Measurements from ENCODE around the gene BOC. TPM values are rescaled to one million over a fixed set of nuclear protein-coding genes. Genes with fewer than 3 reads are reported as not detected.

Gene BOC
- total RNA-seq, 1 experiment from 2014 or later, result not detected

- no peak for DNase-seq (ENCODE audit: extremely low read depth, low read depth)
Observed at GRCh38 chr3:113247068-113247467, 35.7 kb downstream of the BOC start.

GRCh38 chr3:113247675-113248458 is 36.5 kb downstream of the BOC start:
- no peak for DNase-seq (ENCODE audit: extremely low read depth, low read depth)

DNA sequence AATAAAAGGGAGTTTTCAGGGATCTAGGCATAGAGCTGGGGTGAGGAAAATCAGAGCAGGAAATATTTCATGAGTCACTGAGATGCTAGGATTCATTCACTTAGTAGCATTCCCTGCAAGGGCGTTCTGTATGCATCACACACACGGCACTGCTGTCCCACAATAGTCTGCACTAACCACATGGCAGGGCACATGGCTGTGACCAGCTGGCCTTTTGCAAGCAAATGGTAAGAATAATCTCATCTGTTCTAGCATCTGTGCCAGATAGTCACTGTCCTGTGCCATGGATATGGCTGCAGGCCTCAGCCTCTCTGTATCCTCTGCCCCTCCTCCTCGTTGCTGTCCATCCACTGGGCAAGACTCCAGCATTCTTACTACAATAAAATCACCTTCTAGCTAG is 37.8 kb downstream of the BOC start:
- DNase-seq (ENCODE audit: extremely low read depth, low read depth), result no peak

GRCh38 chr3:113249601-113250000 is 38.2 kb downstream of the BOC start:
- no peak for DNase-seq (ENCODE audit: extremely low read depth, low read depth)

DNA sequence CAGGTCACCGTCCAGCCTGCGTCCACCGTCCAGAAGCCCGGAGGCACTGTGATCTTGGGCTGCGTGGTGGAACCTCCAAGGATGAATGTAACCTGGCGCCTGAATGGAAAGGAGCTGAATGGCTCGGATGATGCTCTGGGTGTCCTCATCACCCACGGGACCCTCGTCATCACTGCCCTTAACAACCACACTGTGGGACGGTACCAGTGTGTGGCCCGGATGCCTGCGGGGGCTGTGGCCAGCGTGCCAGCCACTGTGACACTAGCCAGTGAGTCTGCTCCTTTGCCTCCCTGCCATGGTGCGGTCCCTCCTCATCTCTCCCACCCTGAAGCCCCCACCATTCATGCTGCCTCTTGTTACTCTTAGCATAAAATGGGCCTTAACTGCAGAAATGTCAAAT is 39.2 kb downstream of the BOC start:
- DNase-seq (ENCODE audit: extremely low read depth, low read depth), result no peak

GRCh38 chr3:113251817-113252216 is 40.5 kb downstream of the BOC start:
- no peak for DNase-seq (ENCODE audit: extremely low read depth, low read depth)

GRCh38 chr3:113252553-113252952 is 41.2 kb downstream of the BOC start:
- no peak for DNase-seq (ENCODE audit: extremely low read depth, low read depth)

DNA sequence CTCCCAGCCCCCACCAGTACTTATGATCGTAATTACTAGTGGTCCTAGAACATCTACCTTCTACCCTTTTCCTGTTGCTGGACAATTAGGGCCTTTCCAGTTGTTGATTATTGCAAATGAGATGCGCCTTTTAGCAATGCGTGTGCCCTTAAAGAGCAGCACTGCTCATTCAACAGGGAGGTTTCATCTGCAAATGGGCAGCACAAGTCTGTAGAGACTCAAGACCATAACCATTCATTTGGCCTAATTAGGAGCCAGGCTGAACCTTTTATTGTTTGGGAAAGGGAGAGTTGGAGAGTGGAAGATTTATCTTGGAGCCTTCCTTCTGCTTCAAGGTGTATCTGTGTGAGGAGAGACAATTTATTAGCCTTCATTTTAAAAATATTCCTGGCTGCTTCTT is 42.3 kb downstream of the BOC start:
- no peak for DNase-seq (ENCODE audit: extremely low read depth, low read depth)

DNA sequence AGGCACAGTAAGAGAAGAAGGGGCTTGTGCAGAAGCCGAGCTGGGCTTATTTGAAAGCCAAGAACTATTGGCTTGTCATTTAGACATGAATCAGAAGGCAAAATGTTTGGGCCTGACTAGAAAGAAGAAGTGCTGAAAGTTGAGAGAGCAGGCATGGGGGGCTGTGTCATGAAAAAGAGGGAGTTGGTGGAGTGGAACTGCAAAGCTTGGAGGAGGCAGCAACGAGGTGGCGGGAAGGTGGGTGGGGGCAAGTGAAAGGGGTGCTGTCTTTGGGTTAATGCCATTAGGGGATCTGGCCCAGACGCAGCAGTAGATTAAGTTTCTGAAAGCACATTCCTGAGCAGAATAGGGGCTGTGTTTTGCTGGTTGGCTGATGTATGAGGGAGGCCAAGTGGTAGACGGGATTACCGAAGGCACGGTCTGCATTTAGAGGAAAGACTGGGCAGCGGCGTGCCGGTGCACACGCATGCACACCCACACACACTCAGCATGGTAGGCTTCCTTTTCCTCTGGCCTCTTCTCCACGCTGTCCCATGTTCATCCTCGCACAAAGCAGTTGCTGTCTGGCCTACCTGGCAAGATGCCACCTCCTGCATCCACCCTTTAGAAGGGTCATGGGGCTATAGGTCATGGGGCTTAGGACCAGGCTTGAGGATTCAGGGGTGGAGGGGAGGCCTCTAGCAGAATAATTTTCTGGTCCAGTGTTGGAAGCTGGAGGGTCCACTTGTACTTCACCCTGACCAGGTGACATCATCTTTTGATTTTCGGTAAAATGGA is 43.0 kb downstream of the BOC start:
- no peak for DNase-seq (ENCODE audit: extremely low read depth, low read depth)

DNA sequence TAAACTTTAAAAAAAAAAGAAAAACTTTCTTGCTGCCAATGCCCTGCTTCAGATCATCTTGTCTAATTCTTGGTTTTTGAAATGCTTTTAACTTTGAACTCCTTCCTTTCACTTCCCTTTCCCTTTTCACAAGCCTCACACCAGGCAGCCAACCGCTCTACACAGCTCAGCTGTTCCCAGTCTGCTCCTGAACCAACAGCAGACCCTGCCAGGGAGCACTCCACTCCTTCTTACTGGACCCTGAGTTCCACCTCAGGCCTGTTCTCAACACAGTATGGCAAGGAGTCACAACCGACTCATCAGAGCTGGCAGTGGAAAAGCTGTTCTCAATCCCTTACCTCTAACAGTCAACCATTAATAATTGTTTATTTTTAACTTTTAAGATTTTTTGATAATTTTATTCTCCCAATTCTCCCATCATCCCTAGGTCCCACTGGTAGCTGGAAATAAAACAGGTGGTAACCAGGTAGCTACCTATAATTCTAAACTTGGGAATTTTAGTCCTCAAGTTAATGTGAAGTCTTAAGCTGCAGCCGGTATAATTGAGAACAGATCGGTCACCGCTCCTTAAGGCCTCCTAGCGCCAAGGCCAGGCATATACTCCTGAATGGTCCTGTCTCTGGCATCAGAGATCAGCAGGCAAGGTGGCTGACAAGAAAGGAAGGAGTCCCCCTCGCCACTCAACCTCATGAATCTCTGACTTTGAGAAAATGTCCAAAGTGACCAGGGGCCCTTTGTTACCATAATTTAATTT is 43.9 kb downstream of the BOC start:
- DNase-seq (ENCODE audit: extremely low read depth, low read depth), result no peak

GRCh38 chr3:113255854-113256615 is 44.7 kb downstream of the BOC start:
- no peak for DNase-seq (ENCODE audit: extremely low read depth, low read depth)

DNA sequence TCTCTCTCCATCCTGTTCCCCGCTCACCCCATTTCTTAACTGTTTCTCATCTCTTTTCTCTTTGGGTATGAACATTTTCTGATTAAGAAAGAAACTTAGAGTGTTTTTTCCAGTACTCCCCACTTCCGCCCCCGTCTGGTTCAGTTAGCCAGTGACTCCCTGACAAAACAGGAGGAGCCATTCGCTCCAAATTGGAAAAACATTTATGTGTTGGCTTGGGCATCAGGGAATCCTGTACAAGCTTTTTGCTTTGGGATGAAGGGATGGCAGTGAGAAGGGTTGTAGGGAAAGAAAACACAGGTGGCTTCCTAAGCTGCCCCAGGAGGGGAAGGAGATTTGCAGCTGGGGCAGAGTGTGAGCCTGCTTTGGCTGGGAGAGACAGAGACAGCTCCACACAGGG is 47.0 kb downstream of the BOC start:
- no peak for DNase-seq (ENCODE audit: extremely low read depth, low read depth)

GRCh38 chr3:113259196-113259595 is 47.8 kb downstream of the BOC start:
- no peak for DNase-seq (ENCODE audit: extremely low read depth, low read depth)

DNA sequence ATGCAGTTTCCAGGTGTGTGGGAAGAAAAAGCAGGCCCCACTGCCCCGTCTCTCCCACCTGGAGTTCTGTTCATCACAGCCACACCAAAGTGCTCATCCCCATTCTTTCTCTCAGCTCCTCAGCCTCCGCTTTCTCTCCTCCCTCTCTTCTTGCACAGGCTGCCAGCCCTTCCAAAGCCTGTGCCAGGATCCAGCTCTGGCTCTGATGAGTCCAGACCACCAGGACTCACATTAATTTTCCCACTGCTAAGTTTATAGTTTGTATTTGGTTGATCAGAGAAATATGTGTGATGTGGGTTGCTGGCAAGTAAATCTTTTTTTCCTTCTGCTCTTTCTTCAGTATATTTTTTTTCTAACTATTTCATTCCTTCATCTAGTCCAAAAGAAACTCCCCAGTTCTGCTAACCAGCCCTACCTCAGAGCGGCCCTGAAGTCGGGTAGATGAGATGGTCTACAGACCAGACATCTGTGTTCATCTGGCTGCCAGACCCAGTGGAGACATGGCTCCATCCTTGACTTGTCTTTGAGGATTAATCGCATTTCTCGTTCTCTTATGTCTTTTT is 49.8 kb downstream of the BOC start:
- no peak for DNase-seq (ENCODE audit: extremely low read depth, low read depth)

GRCh38 chr3:113261626-113262303 is 50.4 kb downstream of the BOC start:
- no peak for DNase-seq (ENCODE audit: extremely low read depth, low read depth)

- DNase-seq (ENCODE audit: extremely low read depth, low read depth), result no peak
Observed at GRCh38 chr3:113262304-113262665, 50.9 kb downstream of the BOC start.

- DNase-seq (ENCODE audit: extremely low read depth, low read depth), result no peak
Observed at GRCh38 chr3:113263020-113263419, 51.7 kb downstream of the BOC start.

GRCh38 chr3:113263778-113264177 is 52.4 kb downstream of the BOC start:
- DNase-seq (ENCODE audit: extremely low read depth, low read depth), result no peak

- no peak for DNase-seq (ENCODE audit: extremely low read depth, low read depth)
Observed at GRCh38 chr3:113264283-113265131, 53.1 kb downstream of the BOC start.

Data from NCI-H460 (cell line).